Subcutaneous abdominal adipose tissue (tissue), 5 donors: ENCODE measurements around the gene CNTNAP2.
A peak's percentile ranks its signal among the peaks of the same experiment; 100 is the strongest.

Experiments
- H3K27ac ChIP-seq: one replicate; pipeline ENCODE4 v1.7.0; 2013; ENCODE audit warnings: low read depth, mild to moderate bottlenecking, inconsistent platforms, low read length, moderate library complexity
- H3K27me3 ChIP-seq, 5 donors: one replicate each; pipeline ENCODE4 v1.7.0; 2013; ENCODE audit warnings: low read length in 5 of 5, inconsistent platforms in 1 of 5; ENCODE audit not compliant: control insufficient read depth in 5 of 5, insufficient read depth in 4 of 5
- H3K36me3 ChIP-seq, 5 donors: one replicate each; pipeline ENCODE4 v1.7.0; 2013; ENCODE audit warnings: low read length in 5 of 5; ENCODE audit not compliant: control insufficient read depth in 5 of 5, insufficient read depth in 5 of 5
- H3K4me1 ChIP-seq, 5 donors: one replicate each; pipeline ENCODE4 v1.7.0; 2013; ENCODE audit warnings: low read length in 5 of 5, mild to moderate bottlenecking in 3 of 5, moderate library complexity in 1 of 5; ENCODE audit not compliant: control insufficient read depth in 5 of 5, insufficient read depth in 5 of 5
- H3K4me3 ChIP-seq, 5 donors: one replicate each; pipeline ENCODE4 v1.7.0; 2013; ENCODE audit warnings: low read length in 5 of 5, low read depth in 1 of 5
- H3K9ac ChIP-seq, 5 donors: one replicate each; pipeline ENCODE4 v1.7.0; 2013; ENCODE audit warnings: low read length in 5 of 5, mild to moderate bottlenecking in 4 of 5, moderate library complexity in 3 of 5
- H3K9me3 ChIP-seq, 5 donors: one replicate each; pipeline ENCODE4 v1.7.0; 2013; ENCODE audit warnings: low read length in 5 of 5; ENCODE audit not compliant: control insufficient read depth in 5 of 5
- donor health status: healthy.
- donor health status: healthy.
- donor health status: healthy.
- donor health status: healthy.
- donor health status: healthy.

The CNTNAP2 gene

GRCh38 chr7:147894271-147894670 lies 1777.7 kb downstream of the CNTNAP2 start:
- no peak overlapping the region for H3K27ac ChIP-seq
- no peaks in the 10 kb centered on the region for H3K36me3 ChIP-seq
- no peaks in the 10 kb centered on the region for H3K4me1 ChIP-seq
- no peaks in the 10 kb centered on the region for H3K9me3 ChIP-seq
- H3K9ac ChIP-seq = no peak overlapping the region
- H3K4me3 ChIP-seq = no peak overlapping the region
- H3K27me3 ChIP-seq = no peaks in the 10 kb centered on the region

- Histone ChIP-seq H3K4me3 (no peak overlapping the region), H3K27me3 (no peaks in the 10 kb centered on the region), H3K36me3 (no peaks in the 10 kb centered on the region), H3K4me1 (peaks cover 0 to 7% (median 0%) of the 10 kb centered on the region in 5 donors), H3K9me3 (no peaks in the 10 kb centered on the region), H3K27ac (no peak overlapping the region), H3K9ac (no peak overlapping the region)
These were observed 1779.5 kb downstream of the CNTNAP2 start for GRCh38 chr7:147896121-147896520.

GRCh38 chr7:147903536-147904218 lies 1787.1 kb downstream of the CNTNAP2 start:
- H3K4me1 ChIP-seq = peaks cover 0 to 11% (median 0%) of the 10 kb centered on the region in 5 donors
- no peaks in the 10 kb centered on the region for H3K9me3 ChIP-seq
- H3K27ac ChIP-seq = no peak overlapping the region
- H3K36me3 ChIP-seq = no peaks in the 10 kb centered on the region
- no peak overlapping the region for H3K4me3 ChIP-seq
- no peak overlapping the region for H3K9ac ChIP-seq
- no peaks in the 10 kb centered on the region for H3K27me3 ChIP-seq

GRCh38 chr7:147904219-147904576 lies 1787.6 kb downstream of the CNTNAP2 start:
- no peaks in the 10 kb centered on the region for H3K27me3 ChIP-seq
- H3K9ac ChIP-seq = no peak overlapping the region
- H3K9me3 ChIP-seq = no peaks in the 10 kb centered on the region
- no peak overlapping the region for H3K27ac ChIP-seq
- H3K4me1 ChIP-seq = peaks cover 0 to 11% (median 0%) of the 10 kb centered on the region in 5 donors
- H3K36me3 ChIP-seq = no peaks in the 10 kb centered on the region
- no peak overlapping the region for H3K4me3 ChIP-seq

- no peaks in the 10 kb centered on the region for H3K36me3 ChIP-seq
- H3K9ac ChIP-seq = no peak overlapping the region
- H3K4me3 ChIP-seq = no peak overlapping the region
- H3K27me3 ChIP-seq = no peaks in the 10 kb centered on the region
- peaks cover 0 to 27% (median 20%) of the 10 kb centered on the region in 5 donors for H3K4me1 ChIP-seq
- H3K9me3 ChIP-seq = no peaks in the 10 kb centered on the region
- H3K27ac ChIP-seq = no peak overlapping the region
These were observed 1793.0 kb downstream of the CNTNAP2 start for GRCh38 chr7:147909431-147910148.

GRCh38 chr7:147911201-147911601 lies 1794.6 kb downstream of the CNTNAP2 start:
- H3K27ac ChIP-seq = no peak overlapping the region
- no peak overlapping the region for H3K9ac ChIP-seq
- H3K4me3 ChIP-seq = peak overlapping the region in 2 of 5 donors; percentile 9 to 26
- H3K4me1 ChIP-seq = peaks cover 0 to 40% (median 28%) of the 10 kb centered on the region in 5 donors
- H3K27me3 ChIP-seq = no peaks in the 10 kb centered on the region
- no peaks in the 10 kb centered on the region for H3K36me3 ChIP-seq
- no peaks in the 10 kb centered on the region for H3K9me3 ChIP-seq

GRCh38 chr7:147912291-147912690 lies 1795.7 kb downstream of the CNTNAP2 start:
- H3K4me1 ChIP-seq = peaks cover 0 to 46% (median 32%) of the 10 kb centered on the region in 5 donors
- H3K9me3 ChIP-seq = no peaks in the 10 kb centered on the region
- H3K27ac ChIP-seq = no peak overlapping the region
- no peaks in the 10 kb centered on the region for H3K27me3 ChIP-seq
- no peak overlapping the region for H3K4me3 ChIP-seq
- no peak overlapping the region for H3K9ac ChIP-seq
- no peaks in the 10 kb centered on the region for H3K36me3 ChIP-seq

- Histone ChIP-seq H3K4me1 (peaks cover 0 to 46% (median 32%) of the 10 kb centered on the region in 5 donors), H3K9me3 (no peaks in the 10 kb centered on the region), H3K27ac (no peak overlapping the region), H3K36me3 (no peaks in the 10 kb centered on the region), H3K27me3 (no peaks in the 10 kb centered on the region), H3K4me3 (no peak overlapping the region), H3K9ac (no peak overlapping the region)
These were observed 1796.5 kb downstream of the CNTNAP2 start for GRCh38 chr7:147912946-147913638.

- Histone ChIP-seq H3K4me3 (no peak overlapping the region), H3K9ac (no peak overlapping the region), H3K27ac (no peak overlapping the region), H3K4me1 (peaks cover 0 to 41% (median 27%) of the 10 kb centered on the region in 5 donors), H3K27me3 (no peaks in the 10 kb centered on the region), H3K9me3 (no peaks in the 10 kb centered on the region), H3K36me3 (no peaks in the 10 kb centered on the region)
These were observed 1799.2 kb downstream of the CNTNAP2 start for GRCh38 chr7:147915781-147916180.

GRCh38 chr7:147916573-147916972 lies 1800.0 kb downstream of the CNTNAP2 start:
- no peak overlapping the region for H3K9ac ChIP-seq
- no peak overlapping the region for H3K4me3 ChIP-seq
- H3K27ac ChIP-seq = no peak overlapping the region
- peaks cover 0 to 33% (median 19%) of the 10 kb centered on the region in 5 donors for H3K4me1 ChIP-seq
- no peaks in the 10 kb centered on the region for H3K27me3 ChIP-seq
- H3K9me3 ChIP-seq = no peaks in the 10 kb centered on the region
- H3K36me3 ChIP-seq = no peaks in the 10 kb centered on the region
